ENCODE data around the gene SLC25A29.

Gene SLC25A29

DNA sequence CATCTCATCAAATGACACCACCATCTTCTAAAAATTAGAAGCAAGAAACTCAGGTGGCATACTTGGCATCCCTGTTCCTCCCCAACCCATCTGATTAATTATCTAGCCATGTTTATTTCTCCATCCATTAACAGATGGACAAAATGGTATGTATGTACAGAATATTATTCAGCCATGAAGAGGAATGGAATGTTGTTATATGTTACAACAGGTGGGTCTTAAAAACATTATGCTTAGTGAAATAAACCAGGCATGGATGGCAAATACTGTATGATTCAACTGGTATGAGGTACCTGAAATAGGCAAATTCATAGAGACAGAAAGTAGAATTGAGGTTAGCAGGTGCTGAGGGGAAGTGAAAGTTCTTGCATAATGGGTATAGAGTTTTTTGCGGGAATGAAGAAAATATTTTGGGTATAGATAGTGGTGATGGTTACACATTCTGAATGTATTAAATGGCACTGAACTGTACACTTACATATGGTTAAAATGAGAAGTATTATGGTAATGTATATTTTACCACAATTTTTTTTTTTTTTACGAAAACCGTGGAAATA is 49.8 kb downstream of the SLC25A29 start:
- H3K4ac ChIP-seq (ENCODE audit: low read depth, low read length) = peak overlapping the region; percentile 98
- no peak overlapping the region for H4K8ac ChIP-seq (ENCODE audit: low read depth, low read length)
- no peak overlapping the region for H2BK12ac ChIP-seq (ENCODE audit: low read length)
- H2AK5ac ChIP-seq (ENCODE audit: low read length) = no peak overlapping the region
- H3K27ac ChIP-seq (ENCODE audit: low read depth, low read length) = no peak overlapping the region
- DNase-seq = no peak
- WGBS (ENCODE audit: extremely low coverage, insufficient coverage, insufficient read length) = 100% methylated on average over 1 of the region's 3 CpGs
- no peak overlapping the region for H3K4me2 ChIP-seq (ENCODE audit: low read length)
- H3K18ac ChIP-seq (ENCODE audit: low read length) = no peak overlapping the region
- H3K9ac ChIP-seq (ENCODE audit: low read length) = no peak overlapping the region
- no peak overlapping the region for H2BK120ac ChIP-seq (ENCODE audit: insufficient read depth, low read length, poor library complexity)
- H4K91ac ChIP-seq (ENCODE audit: low read depth, low read length) = no peak overlapping the region
- H3K36me3 ChIP-seq (ENCODE audit: control insufficient read depth in 1 of 2, insufficient read depth in 2 of 2, low read length in 2 of 2) = peaks cover 0 to 2% of the 10 kb centered on the region in 2 experiments
- H3K79me2 ChIP-seq (ENCODE audit: control insufficient read depth, insufficient read depth, low read length, poor library complexity) = peaks cover 23% of the 10 kb centered on the region
- H3K9me3 ChIP-seq (ENCODE audit: insufficient read depth, low read depth, low read length) = no peaks in the 10 kb centered on the region
- H3K4me3 ChIP-seq (ENCODE audit: low read depth, low read length) = no peak overlapping the region
- H3K23ac ChIP-seq (ENCODE audit: low read length) = no peak overlapping the region
- H3K14ac ChIP-seq (ENCODE audit: low read length) = no peak overlapping the region
- H2BK5ac ChIP-seq (ENCODE audit: low read depth, low read length, poor library complexity) = no peak overlapping the region
- no peaks in the 10 kb centered on the region for H3K4me1 ChIP-seq (ENCODE audit: control insufficient read depth in 1 of 2, insufficient read depth in 2 of 2, low read length in 2 of 2)
- H3K79me1 ChIP-seq (ENCODE audit: low read length) = no peaks in the 10 kb centered on the region
- H4K12ac ChIP-seq (ENCODE audit: low read depth, low read length) = no peak overlapping the region
- no peak overlapping the region for H2AFZ ChIP-seq (ENCODE audit: insufficient read depth, low read length, poor library complexity)
- H3K27me3 ChIP-seq (ENCODE audit: insufficient read depth, low read length) = no peaks in the 10 kb centered on the region

DNA sequence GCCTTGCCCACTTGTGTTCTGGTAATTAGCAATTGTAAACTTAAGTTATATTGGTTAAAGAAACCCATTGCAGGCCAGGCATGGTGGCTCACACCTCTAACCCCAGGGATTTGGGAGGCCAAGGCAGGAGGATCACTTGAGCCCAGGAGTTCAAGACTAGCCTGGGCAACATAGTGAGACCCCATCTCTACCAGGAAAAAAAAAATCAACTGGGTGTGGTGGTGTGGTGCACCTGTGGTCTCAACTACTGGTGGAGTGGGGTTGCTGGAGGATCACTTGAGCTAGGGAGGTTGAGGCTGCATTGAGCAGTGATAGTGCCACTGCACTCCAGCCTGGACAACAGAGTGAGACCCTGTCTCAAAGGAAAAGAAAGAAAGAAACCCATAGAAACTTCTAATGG is 53.6 kb downstream of the SLC25A29 start:
- Histone ChIP-seq H3K79me1 (ENCODE audit: low read length) (no peaks in the 10 kb centered on the region), H3K9me3 (ENCODE audit: insufficient read depth, low read depth, low read length) (no peaks in the 10 kb centered on the region), H3K14ac (ENCODE audit: low read length) (no peak overlapping the region), H2AFZ (ENCODE audit: insufficient read depth, low read length, poor library complexity) (no peak overlapping the region), H3K4ac (ENCODE audit: low read depth, low read length) (peak overlapping the region; percentile 96), H3K4me3 (ENCODE audit: low read depth, low read length) (no peak overlapping the region), H3K18ac (ENCODE audit: low read length) (no peak overlapping the region), H2BK5ac (ENCODE audit: low read depth, low read length, poor library complexity) (peak overlapping the region; percentile 13), H3K27ac (ENCODE audit: low read depth, low read length) (no peak overlapping the region), H4K12ac (ENCODE audit: low read depth, low read length) (no peak overlapping the region), H3K4me1 (ENCODE audit: control insufficient read depth in 1 of 2, insufficient read depth in 2 of 2, low read length in 2 of 2) (no peaks in the 10 kb centered on the region), H4K91ac (ENCODE audit: low read depth, low read length) (no peak overlapping the region), H2AK5ac (ENCODE audit: low read length) (no peak overlapping the region), H2BK12ac (ENCODE audit: low read length) (no peak overlapping the region), H4K8ac (ENCODE audit: low read depth, low read length) (no peak overlapping the region), H3K23ac (ENCODE audit: low read length) (no peak overlapping the region), H3K9ac (ENCODE audit: low read length) (no peak overlapping the region), H2BK120ac (ENCODE audit: insufficient read depth, low read length, poor library complexity) (no peak overlapping the region), H3K27me3 (ENCODE audit: insufficient read depth, low read length) (no peaks in the 10 kb centered on the region), H3K4me2 (ENCODE audit: low read length) (no peak overlapping the region), H3K79me2 (ENCODE audit: control insufficient read depth, insufficient read depth, low read length, poor library complexity) (peaks cover 19% of the 10 kb centered on the region), H3K36me3 (ENCODE audit: control insufficient read depth in 1 of 2, insufficient read depth in 2 of 2, low read length in 2 of 2) (no peaks in the 10 kb centered on the region)
- DNase-seq = no peak

DNA sequence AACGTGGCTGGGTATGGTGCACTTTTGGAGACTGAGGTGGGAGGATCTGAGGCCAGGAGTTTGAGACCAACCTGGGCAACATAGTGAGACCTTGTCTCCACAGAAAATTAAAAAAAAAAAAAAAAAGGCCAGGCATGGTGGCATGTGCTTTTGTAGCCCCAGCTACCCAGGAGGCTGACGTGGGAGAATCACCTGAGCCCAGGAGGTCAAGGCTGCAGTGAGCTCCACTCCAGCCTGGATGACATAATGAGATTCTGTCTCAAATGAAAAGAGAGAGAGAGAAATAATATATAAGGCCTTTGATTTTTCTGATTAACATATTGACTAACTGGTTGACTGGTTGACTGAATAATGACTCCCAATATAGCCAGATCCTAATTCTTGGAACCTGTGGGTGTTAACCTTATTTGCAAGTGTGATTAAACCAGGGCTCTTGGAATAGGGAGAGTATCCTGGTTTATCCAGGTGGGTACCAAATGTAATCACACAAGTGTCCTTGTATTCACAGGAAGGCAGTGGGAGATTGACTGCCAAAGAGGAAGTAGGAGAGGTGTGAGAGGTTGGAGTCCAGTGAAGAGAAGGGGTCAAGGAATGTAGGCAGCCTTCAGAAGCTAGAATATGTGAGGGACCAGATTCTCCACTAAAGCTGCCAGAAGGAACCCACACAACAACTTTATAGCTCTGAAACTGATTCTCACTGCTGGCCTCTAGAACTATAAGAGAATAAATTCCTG is 55.3 kb downstream of the SLC25A29 start:
- no peak overlapping the region for H2AK5ac ChIP-seq (ENCODE audit: low read length)
- no CpG with 5 or more reads among the region's 2 CpGs for WGBS (ENCODE audit: extremely low coverage, insufficient coverage, insufficient read length)
- H3K18ac ChIP-seq (ENCODE audit: low read length) = no peak overlapping the region
- H3K27me3 ChIP-seq (ENCODE audit: insufficient read depth, low read length) = no peaks in the 10 kb centered on the region
- no peak overlapping the region for H2BK12ac ChIP-seq (ENCODE audit: low read length)
- H3K27ac ChIP-seq (ENCODE audit: low read depth, low read length) = no peak overlapping the region
- no peak overlapping the region for H3K4me3 ChIP-seq (ENCODE audit: low read depth, low read length)
- H3K79me2 ChIP-seq (ENCODE audit: control insufficient read depth, insufficient read depth, low read length, poor library complexity) = peaks cover 24% of the 10 kb centered on the region
- H3K36me3 ChIP-seq (ENCODE audit: control insufficient read depth in 1 of 2, insufficient read depth in 2 of 2, low read length in 2 of 2) = peaks cover 3% of the 10 kb centered on the region in 2 experiments
- H3K9ac ChIP-seq (ENCODE audit: low read length) = no peak overlapping the region
- peaks cover 3% of the 10 kb centered on the region in 2 experiments for H3K4me1 ChIP-seq (ENCODE audit: control insufficient read depth in 1 of 2, insufficient read depth in 2 of 2, low read length in 2 of 2)
- no peak overlapping the region for H2AFZ ChIP-seq (ENCODE audit: insufficient read depth, low read length, poor library complexity)
- no peak overlapping the region for H4K91ac ChIP-seq (ENCODE audit: low read depth, low read length)
- no peak overlapping the region for H3K4me2 ChIP-seq (ENCODE audit: low read length)
- no peaks in the 10 kb centered on the region for H3K79me1 ChIP-seq (ENCODE audit: low read length)
- H3K4ac ChIP-seq (ENCODE audit: low read depth, low read length) = peak overlapping the region; percentile 97
- no peak overlapping the region for H4K8ac ChIP-seq (ENCODE audit: low read depth, low read length)
- DNase-seq = no peak
- H3K23ac ChIP-seq (ENCODE audit: low read length) = no peak overlapping the region
- no peaks in the 10 kb centered on the region for H3K9me3 ChIP-seq (ENCODE audit: insufficient read depth, low read depth, low read length)
- H2BK5ac ChIP-seq (ENCODE audit: low read depth, low read length, poor library complexity) = no peak overlapping the region
- no peak overlapping the region for H4K12ac ChIP-seq (ENCODE audit: low read depth, low read length)
- no peak overlapping the region for H2BK120ac ChIP-seq (ENCODE audit: insufficient read depth, low read length, poor library complexity)
- no peak overlapping the region for H3K14ac ChIP-seq (ENCODE audit: low read length)

DNA sequence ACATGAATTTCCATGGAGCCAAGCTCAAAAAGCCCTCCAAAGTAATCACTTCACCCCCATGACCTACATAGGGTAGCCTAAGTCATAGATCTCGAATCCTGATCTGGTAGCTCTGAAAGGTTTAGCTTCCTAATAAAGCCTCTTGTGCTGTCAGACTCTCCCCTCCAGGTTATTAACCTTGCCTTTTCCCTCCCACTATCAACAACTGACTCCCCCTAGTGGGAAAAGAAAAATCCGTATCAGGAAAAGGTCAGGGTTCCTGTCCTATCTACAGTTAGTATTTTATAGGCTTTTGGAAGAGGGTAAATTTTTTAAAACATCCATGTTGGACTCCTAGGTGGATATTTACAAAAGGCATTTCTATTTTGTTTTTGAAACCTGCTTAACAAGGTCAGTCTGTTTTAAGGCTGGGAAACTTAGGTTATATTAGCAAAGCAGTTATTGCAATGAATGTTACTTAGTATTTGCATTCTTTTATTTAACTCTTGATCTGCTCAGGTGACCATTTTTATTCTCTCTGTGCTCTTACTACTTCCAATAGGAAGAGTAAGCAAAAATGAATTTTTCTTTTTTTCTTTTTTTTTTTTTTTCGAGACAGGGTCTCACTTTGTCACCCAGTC is 59.3 kb downstream of the SLC25A29 start:
- H2BK5ac ChIP-seq (ENCODE audit: low read depth, low read length, poor library complexity) = no peak overlapping the region

More for the DNA sequence above, 59.3 kb downstream of the SLC25A29 start:
- no peak overlapping the region for H2AFZ ChIP-seq (ENCODE audit: insufficient read depth, low read length, poor library complexity)
- H4K12ac ChIP-seq (ENCODE audit: low read depth, low read length) = no peak overlapping the region
- H2BK12ac ChIP-seq (ENCODE audit: low read length) = no peak overlapping the region
- H3K4me3 ChIP-seq (ENCODE audit: low read depth, low read length) = no peak overlapping the region
- H3K27me3 ChIP-seq (ENCODE audit: insufficient read depth, low read length) = no peaks in the 10 kb centered on the region
- H3K79me1 ChIP-seq (ENCODE audit: low read length) = no peaks in the 10 kb centered on the region
- peak; percentile 36 to 81 for DNase-seq
- H3K9ac ChIP-seq (ENCODE audit: low read length) = no peak overlapping the region
- H3K4ac ChIP-seq (ENCODE audit: low read depth, low read length) = peak overlapping the region; percentile 94
- no peak overlapping the region for H3K4me2 ChIP-seq (ENCODE audit: low read length)
- WGBS (ENCODE audit: extremely low coverage, insufficient coverage, insufficient read length) = no CpG with 5 or more reads among the region's 3 CpGs
- H3K14ac ChIP-seq (ENCODE audit: low read length) = no peak overlapping the region
- no peak overlapping the region for H4K91ac ChIP-seq (ENCODE audit: low read depth, low read length)
- H2AK5ac ChIP-seq (ENCODE audit: low read length) = no peak overlapping the region
- H3K9me3 ChIP-seq (ENCODE audit: insufficient read depth, low read depth, low read length) = no peaks in the 10 kb centered on the region
- no peak overlapping the region for H3K27ac ChIP-seq (ENCODE audit: low read depth, low read length)
- peaks cover 3% of the 10 kb centered on the region in 2 experiments for H3K36me3 ChIP-seq (ENCODE audit: control insufficient read depth in 1 of 2, insufficient read depth in 2 of 2, low read length in 2 of 2)
- H3K79me2 ChIP-seq (ENCODE audit: control insufficient read depth, insufficient read depth, low read length, poor library complexity) = peaks cover 25% of the 10 kb centered on the region
- H3K23ac ChIP-seq (ENCODE audit: low read length) = no peak overlapping the region
- no peak overlapping the region for H3K18ac ChIP-seq (ENCODE audit: low read length)
- peaks cover 3% of the 10 kb centered on the region in 2 experiments for H3K4me1 ChIP-seq (ENCODE audit: control insufficient read depth in 1 of 2, insufficient read depth in 2 of 2, low read length in 2 of 2)
- H2BK120ac ChIP-seq (ENCODE audit: insufficient read depth, low read length, poor library complexity) = no peak overlapping the region
- H4K8ac ChIP-seq (ENCODE audit: low read depth, low read length) = no peak overlapping the region

Data from trophoblast cell (in vitro differentiated cells and primary cell).